Measurements from ENCODE around the gene MSI2. TPM values are rescaled to one million over a fixed set of nuclear protein-coding genes. Genes with fewer than 3 reads are reported as not detected.

The MSI2 gene
- total RNA-seq, 1 donor from 2014 or later = 33.8 TPM

GRCh38 chr17:57247913-57248312 is 8.4 kb upstream of the MSI2 start:
- Histone ChIP-seq H3K27me3 (ENCODE audit: control insufficient read depth, insufficient read depth, low read length) (no peaks in the 10 kb centered on the region), H3K36me3 (ENCODE audit: control insufficient read depth, insufficient read depth, low read length) (no peaks in the 10 kb centered on the region), H3K4me3 (ENCODE audit: low read depth, low read length) (no peak overlapping the region)
- DNase-seq (ENCODE audit: low read depth) = no peak
- TF ChIP-seq, protein P1, sequence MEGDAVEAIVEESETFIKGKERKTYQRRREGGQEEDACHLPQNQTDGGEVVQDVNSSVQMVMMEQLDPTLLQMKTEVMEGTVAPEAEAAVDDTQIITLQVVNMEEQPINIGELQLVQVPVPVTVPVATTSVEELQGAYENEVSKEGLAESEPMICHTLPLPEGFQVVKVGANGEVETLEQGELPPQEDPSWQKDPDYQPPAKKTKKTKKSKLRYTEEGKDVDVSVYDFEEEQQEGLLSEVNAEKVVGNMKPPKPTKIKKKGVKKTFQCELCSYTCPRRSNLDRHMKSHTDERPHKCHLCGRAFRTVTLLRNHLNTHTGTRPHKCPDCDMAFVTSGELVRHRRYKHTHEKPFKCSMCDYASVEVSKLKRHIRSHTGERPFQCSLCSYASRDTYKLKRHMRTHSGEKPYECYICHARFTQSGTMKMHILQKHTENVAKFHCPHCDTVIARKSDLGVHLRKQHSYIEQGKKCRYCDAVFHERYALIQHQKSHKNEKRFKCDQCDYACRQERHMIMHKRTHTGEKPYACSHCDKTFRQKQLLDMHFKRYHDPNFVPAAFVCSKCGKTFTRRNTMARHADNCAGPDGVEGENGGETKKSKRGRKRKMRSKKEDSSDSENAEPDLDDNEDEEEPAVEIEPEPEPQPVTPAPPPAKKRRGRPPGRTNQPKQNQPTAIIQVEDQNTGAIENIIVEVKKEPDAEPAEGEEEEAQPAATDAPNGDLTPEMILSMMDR (IDR thresholded peaks at IDR 0.05; ENCODE audit: insufficient read depth, low read length, poor library complexity, severe bottlenecking) = no peak

- DNase-seq (ENCODE audit: low read depth) = no peak
- H3K27me3 ChIP-seq (ENCODE audit: control insufficient read depth, insufficient read depth, low read length) = no peaks in the 10 kb centered on the region
- H3K36me3 ChIP-seq (ENCODE audit: control insufficient read depth, insufficient read depth, low read length) = no peaks in the 10 kb centered on the region
- H3K4me3 ChIP-seq (ENCODE audit: low read depth, low read length) = no peak overlapping the region
- TF ChIP-seq, protein P1 (IDR thresholded peaks at IDR 0.05; ENCODE audit: insufficient read depth, low read length, poor library complexity, severe bottlenecking) = no peak
These were observed 6.8 kb upstream of the MSI2 start for GRCh38 chr17:57249520-57249919.

- no peaks in the 10 kb centered on the region for H3K27me3 ChIP-seq (ENCODE audit: control insufficient read depth, insufficient read depth, low read length)
- no peaks in the 10 kb centered on the region for H3K36me3 ChIP-seq (ENCODE audit: control insufficient read depth, insufficient read depth, low read length)
- DNase-seq (ENCODE audit: low read depth) = no peak
- TF ChIP-seq, protein P1 (IDR thresholded peaks at IDR 0.05; ENCODE audit: insufficient read depth, low read length, poor library complexity, severe bottlenecking) = no peak
- H3K4me3 ChIP-seq (ENCODE audit: low read depth, low read length) = no peak overlapping the region
These were observed 5.0 kb upstream of the MSI2 start for GRCh38 chr17:57251211-57251787.

DNA sequence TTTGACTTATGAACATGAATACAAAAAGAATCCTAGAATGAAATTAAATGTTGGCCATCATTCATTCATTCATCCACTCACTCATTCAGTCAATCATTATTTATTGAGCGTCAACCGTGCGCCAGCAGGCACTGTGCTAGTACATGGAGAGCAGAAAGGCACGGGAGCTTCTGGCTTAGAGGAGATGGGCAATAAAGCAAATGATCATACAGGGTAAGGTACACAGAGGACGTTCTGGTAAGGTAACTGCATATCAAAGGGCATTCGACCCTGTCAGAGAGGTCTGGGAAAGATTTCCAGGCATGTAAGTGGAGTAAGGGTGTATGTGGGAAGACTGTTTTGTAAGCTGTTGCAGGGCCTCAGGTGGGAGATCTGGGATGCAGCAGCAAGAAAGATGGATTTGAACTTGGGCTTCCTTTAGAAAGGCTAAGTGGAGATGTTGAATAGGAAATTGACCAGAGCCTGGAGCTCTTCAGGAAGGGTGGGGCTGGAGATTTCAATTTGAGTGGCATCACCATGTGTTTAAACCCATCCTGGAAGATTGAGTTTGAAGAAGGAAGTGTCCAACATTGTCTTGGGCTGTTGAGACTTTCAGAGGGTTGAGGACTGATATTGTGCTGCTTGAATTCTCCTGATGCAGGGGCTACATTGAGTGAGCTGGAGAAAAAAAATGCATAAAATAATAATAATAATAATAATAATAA is 2.8 kb upstream of the MSI2 start:
- no peaks in the 10 kb centered on the region for H3K36me3 ChIP-seq (ENCODE audit: control insufficient read depth, insufficient read depth, low read length)

DNA sequence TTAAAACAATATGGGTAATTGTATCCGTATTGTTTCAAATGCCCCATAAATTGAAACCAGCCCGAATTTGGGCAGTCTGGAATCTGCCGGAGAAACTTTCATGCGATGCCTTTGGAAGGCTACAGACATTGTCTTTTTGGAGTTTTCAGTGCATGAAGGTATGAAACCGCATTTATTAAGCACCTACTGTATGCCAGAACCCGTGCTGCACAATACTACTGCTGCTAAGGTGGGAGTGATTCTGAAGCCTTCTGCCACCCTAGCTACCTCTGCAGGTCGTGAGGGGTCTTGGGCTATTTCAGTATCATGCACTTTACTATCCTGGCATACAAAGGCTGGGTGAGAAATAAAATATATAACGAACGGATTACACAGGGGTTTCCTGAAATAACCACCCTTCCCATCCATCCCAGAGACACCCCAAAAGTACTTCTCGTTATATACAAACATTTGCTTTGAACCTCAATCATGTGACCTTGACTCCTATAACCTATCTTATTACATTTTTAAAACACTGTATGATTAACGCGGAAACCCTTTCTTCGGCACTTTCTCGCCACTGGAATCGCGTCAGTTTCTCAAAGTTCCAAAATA is 1.0 kb upstream of the MSI2 start:
- TF ChIP-seq, protein P1 (IDR thresholded peaks at IDR 0.05; ENCODE audit: insufficient read depth, low read length, poor library complexity, severe bottlenecking) = no peak
- Histone ChIP-seq H3K36me3 (ENCODE audit: control insufficient read depth, insufficient read depth, low read length) (no peaks in the 10 kb centered on the region), H3K4me3 (ENCODE audit: low read depth, low read length) (peak overlapping the region; percentile 74), H3K27me3 (ENCODE audit: control insufficient read depth, insufficient read depth, low read length) (no peaks in the 10 kb centered on the region)
- DNase-seq (ENCODE audit: low read depth) = no peak

More for the DNA sequence above, 2.8 kb upstream of the MSI2 start:
- DNase-seq (ENCODE audit: low read depth) = no peak
- no peaks in the 10 kb centered on the region for H3K27me3 ChIP-seq (ENCODE audit: control insufficient read depth, insufficient read depth, low read length)
- TF ChIP-seq, protein P1 (IDR thresholded peaks at IDR 0.05; ENCODE audit: insufficient read depth, low read length, poor library complexity, severe bottlenecking) = no peak
- H3K4me3 ChIP-seq (ENCODE audit: low read depth, low read length) = no peak overlapping the region
